Measurements from ENCODE around the gene OR12D1.

OR12D1 gene

GRCh38 chr6:29399525-29399924 is 15.2 kb upstream of the OR12D1 start:
- no peak overlapping the region for H3K4me3 ChIP-seq
- H3K4me1 ChIP-seq: no peaks in the 10 kb centered on the region
- H3K9me3 ChIP-seq: no peaks in the 10 kb centered on the region
- no peak overlapping the region for H3K27ac ChIP-seq
- H3K27me3 ChIP-seq: no peaks in the 10 kb centered on the region
- intact Hi-C loops (cut with DNase I; ENCODE audit: low total_unique reads): no loop called here
- no peaks in the 10 kb centered on the region for H3K36me3 ChIP-seq
- DNase-seq: no peak
- TF ChIP-seq, protein P1, sequence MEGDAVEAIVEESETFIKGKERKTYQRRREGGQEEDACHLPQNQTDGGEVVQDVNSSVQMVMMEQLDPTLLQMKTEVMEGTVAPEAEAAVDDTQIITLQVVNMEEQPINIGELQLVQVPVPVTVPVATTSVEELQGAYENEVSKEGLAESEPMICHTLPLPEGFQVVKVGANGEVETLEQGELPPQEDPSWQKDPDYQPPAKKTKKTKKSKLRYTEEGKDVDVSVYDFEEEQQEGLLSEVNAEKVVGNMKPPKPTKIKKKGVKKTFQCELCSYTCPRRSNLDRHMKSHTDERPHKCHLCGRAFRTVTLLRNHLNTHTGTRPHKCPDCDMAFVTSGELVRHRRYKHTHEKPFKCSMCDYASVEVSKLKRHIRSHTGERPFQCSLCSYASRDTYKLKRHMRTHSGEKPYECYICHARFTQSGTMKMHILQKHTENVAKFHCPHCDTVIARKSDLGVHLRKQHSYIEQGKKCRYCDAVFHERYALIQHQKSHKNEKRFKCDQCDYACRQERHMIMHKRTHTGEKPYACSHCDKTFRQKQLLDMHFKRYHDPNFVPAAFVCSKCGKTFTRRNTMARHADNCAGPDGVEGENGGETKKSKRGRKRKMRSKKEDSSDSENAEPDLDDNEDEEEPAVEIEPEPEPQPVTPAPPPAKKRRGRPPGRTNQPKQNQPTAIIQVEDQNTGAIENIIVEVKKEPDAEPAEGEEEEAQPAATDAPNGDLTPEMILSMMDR (IDR thresholded peaks at IDR 0.05): no peak

- Histone ChIP-seq H3K36me3 (no peaks in the 10 kb centered on the region), H3K4me3 (no peak overlapping the region), H3K27me3 (no peaks in the 10 kb centered on the region), H3K4me1 (no peaks in the 10 kb centered on the region), H3K27ac (no peak overlapping the region), H3K9me3 (no peaks in the 10 kb centered on the region)
- intact Hi-C loops (cut with DNase I; ENCODE audit: low total_unique reads): no loop called here
- TF ChIP-seq, protein P1 (IDR thresholded peaks at IDR 0.05): no peak
- DNase-seq: no peak
Observed at GRCh38 chr6:29403801-29404200, 10.9 kb upstream of the OR12D1 start.

DNA sequence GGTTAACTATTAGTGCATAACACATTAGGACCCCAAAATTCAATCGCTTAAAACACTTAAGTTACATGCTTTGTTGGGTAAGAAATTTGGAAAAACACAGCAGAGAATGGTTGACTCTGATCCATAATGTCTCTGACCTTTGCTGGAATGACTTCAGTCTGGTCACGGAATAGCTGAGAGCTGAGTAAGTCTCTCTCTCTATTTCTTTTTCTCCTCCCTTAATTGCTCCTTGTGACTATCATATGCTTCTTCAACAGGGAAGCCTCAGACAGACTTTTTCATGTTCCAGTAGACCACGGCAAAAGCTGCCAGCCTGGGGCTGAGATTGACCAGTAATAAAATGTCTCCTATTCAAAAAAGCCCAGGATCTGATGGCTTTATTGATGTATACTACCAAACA is 4.8 kb downstream of the OR12D1 start:
- TF ChIP-seq, protein P1 (IDR thresholded peaks at IDR 0.05): no peak
- Histone ChIP-seq H3K9me3 (no peaks in the 10 kb centered on the region), H3K4me1 (no peaks in the 10 kb centered on the region), H3K36me3 (no peaks in the 10 kb centered on the region), H3K4me3 (no peak overlapping the region), H3K27me3 (no peaks in the 10 kb centered on the region), H3K27ac (no peak overlapping the region)
- intact Hi-C loops (cut with DNase I; ENCODE audit: low total_unique reads): no loop called here
- DNase-seq: no peak

- no peak for DNase-seq
- no peaks in the 10 kb centered on the region for H3K27me3 ChIP-seq
- H3K27ac ChIP-seq: no peak overlapping the region
- TF ChIP-seq, protein P1 (IDR thresholded peaks at IDR 0.05): no peak
- H3K4me1 ChIP-seq: no peaks in the 10 kb centered on the region
- H3K4me3 ChIP-seq: no peak overlapping the region
- H3K9me3 ChIP-seq: no peaks in the 10 kb centered on the region
- no peaks in the 10 kb centered on the region for H3K36me3 ChIP-seq
- intact Hi-C loops (cut with DNase I; ENCODE audit: low total_unique reads): no loop called here
Observed at GRCh38 chr6:29424168-29424567, 9.4 kb downstream of the OR12D1 start.

GRCh38 chr6:29424575-29424974 is 9.8 kb downstream of the OR12D1 start:
- Histone ChIP-seq H3K4me3 (no peak overlapping the region), H3K4me1 (no peaks in the 10 kb centered on the region), H3K27ac (no peak overlapping the region), H3K36me3 (no peaks in the 10 kb centered on the region), H3K27me3 (no peaks in the 10 kb centered on the region), H3K9me3 (no peaks in the 10 kb centered on the region)
- intact Hi-C loops (cut with DNase I; ENCODE audit: low total_unique reads): no loop called here
- no peak for DNase-seq
- TF ChIP-seq, protein P1 (IDR thresholded peaks at IDR 0.05): no peak

- H3K4me3 ChIP-seq: no peak overlapping the region
- DNase-seq: no peak
- intact Hi-C loops (cut with DNase I; ENCODE audit: low total_unique reads): no loop called here
- no peaks in the 10 kb centered on the region for H3K9me3 ChIP-seq
- H3K27me3 ChIP-seq: no peaks in the 10 kb centered on the region
- TF ChIP-seq, protein P1 (IDR thresholded peaks at IDR 0.05): no peak
- no peak overlapping the region for H3K27ac ChIP-seq
- no peaks in the 10 kb centered on the region for H3K36me3 ChIP-seq
- H3K4me1 ChIP-seq: no peaks in the 10 kb centered on the region
Observed at GRCh38 chr6:29425075-29425474, 10.3 kb downstream of the OR12D1 start.

Data from tibial artery (tissue), 4 donors.